Central memory CD4-positive, alpha-beta T cell (primary cell): ENCODE measurements around the gene CARNS1.

Source experiments
- DNase-seq: peaks from one replicate; pipeline ENCODE4 v3.0.0; 2022

The CARNS1 gene

DNA sequence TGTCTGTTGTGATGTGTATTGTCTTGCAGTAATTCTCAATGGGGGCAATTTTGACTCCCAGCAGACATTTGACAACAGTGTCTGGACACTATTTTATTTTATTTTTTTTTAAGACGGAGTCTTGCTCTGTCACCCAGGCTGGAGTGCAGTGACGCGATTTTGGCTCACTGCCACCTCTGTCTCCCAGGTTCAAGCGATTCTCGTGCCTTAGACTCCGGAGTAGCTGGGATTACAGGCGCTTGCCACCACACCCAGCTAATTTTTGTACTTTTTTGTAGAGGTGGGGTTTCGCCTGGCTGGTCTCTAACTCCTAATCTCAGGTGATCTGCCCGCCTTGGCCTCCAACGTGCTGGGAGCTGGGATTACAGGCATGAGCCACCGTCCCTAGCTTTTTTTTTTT, 14.2 kb downstream of the CARNS1 start:
- DNase-seq = no peak

- DNase-seq = no peak
Measured at GRCh38 chr11:67431346-67432249, 16.1 kb downstream of the CARNS1 start.

- no peak for DNase-seq
Measured at GRCh38 chr11:67432655-67433349, 17.3 kb downstream of the CARNS1 start.

- no peak for DNase-seq
Measured at GRCh38 chr11:67433536-67434394, 18.3 kb downstream of the CARNS1 start.

DNA sequence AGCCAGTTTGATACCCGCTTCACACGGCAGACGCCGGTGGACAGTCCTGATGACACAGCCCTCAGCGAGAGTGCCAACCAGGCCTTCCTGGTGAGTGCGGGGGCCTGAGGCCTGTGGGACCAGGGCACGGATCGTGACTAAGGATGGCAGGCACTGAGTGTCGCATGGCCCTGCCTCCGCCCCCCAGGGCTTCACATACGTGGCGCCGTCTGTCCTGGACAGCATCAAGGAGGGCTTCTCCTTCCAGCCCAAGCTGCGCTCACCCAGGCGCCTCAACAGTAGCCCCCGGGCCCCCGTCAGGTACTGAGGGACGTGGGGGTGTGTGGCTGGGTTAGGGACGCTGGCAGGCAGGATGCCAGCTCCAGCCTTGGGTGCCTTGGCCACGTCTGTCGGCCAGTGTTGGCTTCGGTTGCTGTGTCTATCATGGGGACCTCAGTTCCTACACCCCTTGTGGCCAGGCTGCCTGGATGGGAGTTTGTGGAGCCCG, 19.0 kb downstream of the CARNS1 start:
- no peak for DNase-seq

- DNase-seq = no peak
Measured at GRCh38 chr11:67435031-67435726, 19.7 kb downstream of the CARNS1 start.

GRCh38 chr11:67435727-67436458, 20.4 kb downstream of the CARNS1 start:
- DNase-seq = no peak

DNA sequence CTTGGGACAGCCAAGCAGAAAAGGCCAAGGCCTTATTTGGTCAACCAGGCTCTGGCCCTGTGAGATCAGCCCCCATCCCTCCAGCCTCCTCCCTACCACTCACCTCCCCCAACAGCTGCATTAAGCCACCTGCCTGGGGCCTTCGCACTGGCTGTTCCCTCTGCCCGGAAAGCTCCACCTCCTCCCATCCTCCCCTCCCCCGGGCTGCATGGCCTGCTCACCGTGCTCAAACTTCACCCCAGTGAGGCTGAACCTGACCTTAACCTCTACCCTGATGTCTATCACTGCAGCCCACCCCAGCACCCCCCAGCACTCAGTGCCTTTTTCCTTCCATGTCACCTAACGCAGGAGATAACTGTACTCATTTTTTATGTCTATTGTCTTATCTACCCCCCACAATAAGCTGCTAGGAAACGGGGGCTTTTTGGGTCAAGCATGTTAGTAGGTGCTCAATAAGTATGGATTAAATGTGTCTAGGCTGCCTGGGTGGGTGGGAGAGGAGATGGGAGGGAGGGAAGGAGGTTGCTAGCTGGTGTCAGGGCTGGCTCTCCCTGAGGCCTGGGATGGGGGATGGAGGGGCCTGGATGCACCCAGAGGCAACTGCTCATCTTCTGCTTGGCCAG, 21.1 kb downstream of the CARNS1 start:
- DNase-seq = no peak

GRCh38 chr11:67437082-67437808, 21.8 kb downstream of the CARNS1 start, which contains the start of gene PTPRCAP:
PTPRCAP (minus strand) TSS chr11:67437682; CDS start chr11:67437619, 63 bp downstream.
- peak; percentile 80 for DNase-seq

DNA sequence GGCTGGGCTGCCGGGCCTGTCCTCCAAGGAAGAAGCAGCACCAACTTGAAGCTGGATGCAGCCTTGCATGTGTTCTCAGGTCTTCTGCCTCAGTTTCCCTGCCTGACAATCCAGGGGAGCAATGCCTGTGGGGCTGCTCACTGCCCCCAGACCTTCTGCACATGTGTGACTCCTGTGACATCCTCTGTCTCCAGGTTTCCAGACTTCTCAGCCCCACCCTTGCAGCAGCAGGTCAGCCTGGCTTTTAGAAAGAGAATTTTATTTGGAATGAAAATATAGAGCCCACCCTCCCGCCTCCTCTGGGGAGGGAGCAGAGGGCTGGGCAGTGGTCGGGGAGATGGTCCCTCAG, 22.3 kb downstream of the CARNS1 start:
- no peak for DNase-seq

DNA sequence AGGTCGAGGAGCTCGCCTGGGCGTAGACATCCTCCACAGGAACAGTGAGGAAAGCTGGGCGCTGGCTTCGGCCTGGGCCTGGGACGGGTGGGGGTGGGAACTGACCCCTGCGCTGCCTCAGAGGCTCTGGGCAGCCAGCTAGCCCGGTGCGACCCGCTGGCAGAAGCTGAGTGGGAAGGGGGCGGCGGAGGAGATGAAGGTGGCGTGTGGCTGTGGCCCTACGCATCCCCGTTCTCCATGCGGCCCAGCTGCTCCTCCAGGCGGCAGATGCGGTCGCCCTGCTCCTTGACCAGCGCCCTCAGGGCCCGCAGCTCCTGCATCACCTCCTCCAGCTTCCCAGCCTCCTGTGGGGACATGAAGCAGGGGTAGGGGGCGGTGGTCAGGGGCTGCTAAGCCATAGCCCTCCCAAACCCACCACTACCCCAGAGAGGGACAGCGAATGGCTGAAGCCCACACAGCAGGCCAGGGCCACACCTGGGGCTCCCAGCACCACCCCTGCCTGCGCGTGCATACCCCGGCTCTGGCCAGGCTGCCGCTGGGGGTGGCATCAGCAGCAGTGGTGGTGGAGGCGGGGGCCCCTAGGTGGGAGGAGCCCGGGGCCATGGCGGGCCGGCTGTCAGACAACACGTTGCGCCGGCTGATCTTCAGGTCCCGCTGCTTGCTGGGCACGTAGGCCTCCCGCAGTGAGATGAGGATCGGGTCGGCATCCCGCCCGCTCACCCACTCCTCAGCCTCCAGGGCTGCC, 22.9 kb downstream of the CARNS1 start:
- DNase-seq = peak; percentile 75

GRCh38 chr11:67439321-67440228, 24.1 kb downstream of the CARNS1 start:
- DNase-seq = no peak

GRCh38 chr11:67440229-67441097, 25.0 kb downstream of the CARNS1 start:
- DNase-seq = no peak

- no peak for DNase-seq
Measured at GRCh38 chr11:67441098-67441563, 25.7 kb downstream of the CARNS1 start.

GRCh38 chr11:67441731-67442351, 26.4 kb downstream of the CARNS1 start:
- DNase-seq = no peak

- DNase-seq = no peak
Measured at GRCh38 chr11:67442504-67443404, 27.3 kb downstream of the CARNS1 start.
